Measurements from ENCODE around the gene TNNC2. TPM values are rescaled to one million over a fixed set of nuclear protein-coding genes. Genes with fewer than 3 reads are reported as not detected.
A peak's percentile ranks its signal among the peaks of the same experiment; 100 is the strongest.

The TNNC2 gene
- polyA plus RNA-seq, 1 experiment = 0.60 TPM

- ChIA-PET POLR2A (interaction anchor here (0.6 kb wide), 2 partner anchors 62 to 868 kb away, joined by 3 to 4 read pairs; partner anchors contain the start of gene TOMM34), CTCF (interaction anchor here (0.9 to 1.6 kb wide), 4 partner anchors 9 to 159 kb away, joined by 3 to 6 read pairs (median 4); no protein-coding TSS in a partner anchor)
- Histone ChIP-seq H3K27me3 (ENCODE audit: control insufficient read depth, insufficient read depth, low read length) (no peaks in the 10 kb centered on the region), H3K36me3 (ENCODE audit: control insufficient read depth, insufficient read depth, low read length) (no peaks in the 10 kb centered on the region), H3K4me3 (ENCODE audit: low read depth, low read length) (no peak overlapping the region)
- no peak for DNase-seq (ENCODE audit: low read depth)
- TF ChIP-seq CTCF (IDR thresholded peaks at IDR 0.05; ENCODE audit: insufficient read depth, low read depth, low read length) = no peak
Measured at GRCh38 chr20:45828589-45828988, 1.5 kb upstream of the TNNC2 start.

GRCh38 chr20:45827712-45828111 lies 600 bp upstream of the TNNC2 start:
- ChIA-PET POLR2A (interaction anchor here (0.7 kb wide), 1 partner anchor 11 kb away, joined by 8 read pairs; no protein-coding TSS in a partner anchor), CTCF (interaction anchor here (0.9 to 1.6 kb wide), 4 partner anchors 9 to 159 kb away, joined by 3 to 6 read pairs (median 4); no protein-coding TSS in a partner anchor)
- DNase-seq (ENCODE audit: low read depth) = no peak
- H3K27me3 ChIP-seq (ENCODE audit: control insufficient read depth, insufficient read depth, low read length) = no peaks in the 10 kb centered on the region
- no peak for TF ChIP-seq CTCF (IDR thresholded peaks at IDR 0.05; ENCODE audit: insufficient read depth, low read depth, low read length)
- no peaks in the 10 kb centered on the region for H3K36me3 ChIP-seq (ENCODE audit: control insufficient read depth, insufficient read depth, low read length)
- H3K4me3 ChIP-seq (ENCODE audit: low read depth, low read length) = no peak overlapping the region

DNA sequence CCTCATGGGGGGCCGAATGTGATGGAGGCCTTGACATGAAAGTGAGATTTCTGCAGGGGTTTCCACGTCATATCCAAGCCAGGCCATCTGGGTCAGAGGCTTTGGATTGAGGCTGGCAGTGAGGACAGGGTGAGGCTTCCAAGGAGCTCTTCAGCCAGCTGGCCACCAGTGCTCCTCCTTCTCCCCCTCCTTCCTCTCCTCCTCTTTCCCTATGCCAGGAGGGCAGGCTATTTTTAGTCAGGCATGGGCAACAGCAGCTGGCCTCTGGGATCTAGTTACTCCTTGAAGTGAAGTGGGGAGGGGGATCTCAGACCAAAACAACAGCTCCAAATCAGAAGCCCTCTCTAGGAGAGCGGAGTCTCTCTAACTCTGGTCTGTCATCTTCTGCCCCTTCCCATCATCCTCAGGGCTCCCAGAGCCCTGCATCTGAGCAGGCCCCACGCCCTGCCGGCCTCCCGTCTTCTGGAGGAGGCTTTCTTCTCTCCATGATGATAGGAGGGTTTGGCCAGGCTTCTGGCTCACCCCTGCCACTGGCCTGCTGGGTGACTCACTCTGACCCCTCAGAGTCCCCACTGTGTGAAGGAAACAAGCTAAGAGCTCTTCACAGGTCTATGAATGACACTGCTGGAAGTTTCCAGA lies 612 bp downstream of the TNNC2 start:
- DNase-seq (ENCODE audit: low read depth) = no peak
- TF ChIP-seq CTCF (IDR thresholded peaks at IDR 0.05; ENCODE audit: insufficient read depth, low read depth, low read length) = no peak
- POLR2A ChIA-PET = interaction anchor here (0.8 to 1.2 kb wide), 2 partner anchors 10 to 16 kb away, joined by 4 to 5 read pairs; no protein-coding TSS in a partner anchor
- CTCF ChIA-PET = interaction anchor here (0.7 to 1.3 kb wide), 6 partner anchors 8 to 143 kb away, joined by 3 to 4 read pairs (median 3); no protein-coding TSS in a partner anchor
- no peaks in the 10 kb centered on the region; the same call in 1 of the 2 replicates for H3K27me3 ChIP-seq (ENCODE audit: control insufficient read depth, insufficient read depth, low read length)
- H3K36me3 ChIP-seq (ENCODE audit: control insufficient read depth, insufficient read depth, low read length) = no peaks in the 10 kb centered on the region
- no peak overlapping the region for H3K4me3 ChIP-seq (ENCODE audit: low read depth, low read length)

GRCh38 chr20:45823949-45824835 lies 2.9 kb downstream of the TNNC2 start:
- CTCF ChIA-PET = interaction anchor here (0.6 to 2.2 kb wide), 10 partner anchors 9 to 146 kb away, joined by 3 to 11 read pairs (median 4); partner anchors contain the start of gene SNX21
- no peak overlapping the region for H3K4me3 ChIP-seq (ENCODE audit: low read depth, low read length)
- POLR2A ChIA-PET = no interaction called here
- no peak for DNase-seq (ENCODE audit: low read depth)
- H3K27me3 ChIP-seq (ENCODE audit: control insufficient read depth, insufficient read depth, low read length) = no peaks in the 10 kb centered on the region; the same call in 1 of the 2 replicates
- H3K36me3 ChIP-seq (ENCODE audit: control insufficient read depth, insufficient read depth, low read length) = no peaks in the 10 kb centered on the region
- TF ChIP-seq CTCF (IDR thresholded peaks at IDR 0.05; ENCODE audit: insufficient read depth, low read depth, low read length) = peak; percentile 58

DNA sequence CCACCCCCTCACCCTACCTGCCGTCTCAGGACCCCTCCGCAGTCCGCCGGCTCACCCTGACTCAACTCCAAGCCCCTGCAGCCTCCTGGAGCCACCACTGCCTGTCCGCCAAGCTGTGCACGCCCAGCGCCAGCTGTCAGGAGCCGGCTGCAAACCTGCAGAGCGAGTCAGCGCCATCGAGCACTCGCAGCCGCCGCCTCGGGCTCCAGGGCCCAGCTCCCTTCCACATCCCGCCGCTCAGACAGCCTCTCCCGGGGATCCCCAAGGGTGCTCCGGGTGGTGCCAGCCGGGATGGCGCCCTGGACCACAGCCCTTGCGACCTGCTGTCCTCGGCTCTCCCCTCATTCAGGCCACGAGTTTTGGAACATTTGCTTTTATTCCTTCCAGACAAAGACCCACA lies 4.3 kb downstream of the TNNC2 start:
- no peak overlapping the region for H3K4me3 ChIP-seq (ENCODE audit: low read depth, low read length)
- no peaks in the 10 kb centered on the region for H3K36me3 ChIP-seq (ENCODE audit: control insufficient read depth, insufficient read depth, low read length)
- TF ChIP-seq CTCF (IDR thresholded peaks at IDR 0.05; ENCODE audit: insufficient read depth, low read depth, low read length) = no peak
- ChIA-PET POLR2A (no interaction called here), CTCF (interaction anchor here (0.6 to 2.2 kb wide), 4 partner anchors 9 to 165 kb away, joined by 3 to 11 read pairs (median 4); no protein-coding TSS in a partner anchor)
- DNase-seq (ENCODE audit: low read depth) = no peak
- H3K27me3 ChIP-seq (ENCODE audit: control insufficient read depth, insufficient read depth, low read length) = no peaks in the 10 kb centered on the region; the same call in 1 of the 2 replicates

Measured in BJ (cell line).